HG02870 (cell line): Measurements from ENCODE around the gene DUSP3.

ENCODE experiments used
- ATAC-seq: cut with Tn5 transposase; IDR thresholded peaks from one replicate; pipeline ENCODE4 v1.9.1; 2021; ENCODE audit warnings: mild to moderate bottlenecking, moderate library complexity; ENCODE audit not compliant: unreplicated experiment

Gene DUSP3

GRCh38 chr17:43778337-43779144, at the start of gene DUSP3:
Gene DUSP3 (minus strand): TSS chr17:43778977. CDS start chr17:43778924, 53 bp downstream.
- ATAC-seq: peak; percentile 77

- no peak for ATAC-seq
Measured at GRCh38 chr17:43827596-43827995, 48.8 kb upstream of the DUSP3 start.

GRCh38 chr17:43826206-43826605, 47.4 kb upstream of the DUSP3 start:
- ATAC-seq: no peak

DNA sequence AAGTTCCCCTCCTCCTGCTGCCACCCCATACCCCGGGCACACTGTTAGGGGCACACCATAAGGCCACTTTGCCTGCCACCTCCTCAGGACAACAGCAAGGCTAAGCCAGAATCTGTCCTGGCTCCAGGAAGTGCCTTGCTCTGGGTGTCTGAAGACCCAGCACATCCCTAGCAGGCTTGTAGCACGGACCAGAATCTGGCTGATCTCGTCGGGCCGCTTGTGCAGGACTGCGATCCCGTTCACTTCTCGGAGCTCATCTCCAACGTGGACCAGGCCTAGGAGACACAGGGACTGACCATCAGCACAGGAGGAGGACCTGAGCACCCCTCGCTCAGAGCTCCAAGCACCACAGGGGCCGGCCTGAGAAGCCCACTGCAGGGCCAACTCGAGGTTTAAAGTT, 46.8 kb upstream of the DUSP3 start:
- ATAC-seq: no peak

- no peak for ATAC-seq
Measured at GRCh38 chr17:43823350-43824084, 44.7 kb upstream of the DUSP3 start.

DNA sequence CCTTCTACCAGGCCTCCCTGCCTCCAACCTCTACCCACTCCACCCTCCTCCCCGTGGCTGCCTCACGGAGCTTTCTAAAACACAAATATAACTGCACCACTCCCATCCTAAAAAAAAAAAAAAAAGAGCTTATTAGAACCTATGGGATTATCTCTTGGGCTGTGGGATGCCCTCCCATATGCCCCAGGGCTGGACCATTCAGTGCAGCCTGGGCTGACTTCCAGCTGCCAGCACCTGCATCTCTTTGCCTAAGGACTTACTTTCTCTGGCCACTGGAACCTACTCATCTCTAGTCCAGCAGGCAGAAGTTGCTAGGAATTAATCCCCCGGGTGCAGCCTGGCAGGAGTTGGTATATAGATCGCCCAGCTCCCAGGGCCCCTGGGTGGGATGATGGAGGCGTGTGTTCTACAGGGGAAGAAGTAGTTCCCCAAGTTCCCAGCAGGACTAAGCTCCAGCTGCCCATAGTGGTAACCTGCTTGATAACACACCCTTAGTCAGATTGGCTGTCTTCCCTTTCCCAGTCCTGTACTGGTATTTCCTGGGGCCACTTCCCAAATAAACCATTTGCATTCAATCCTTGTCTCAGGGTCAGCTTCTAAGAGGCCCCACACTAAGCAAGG, 43.9 kb upstream of the DUSP3 start:
- no peak for ATAC-seq

DNA sequence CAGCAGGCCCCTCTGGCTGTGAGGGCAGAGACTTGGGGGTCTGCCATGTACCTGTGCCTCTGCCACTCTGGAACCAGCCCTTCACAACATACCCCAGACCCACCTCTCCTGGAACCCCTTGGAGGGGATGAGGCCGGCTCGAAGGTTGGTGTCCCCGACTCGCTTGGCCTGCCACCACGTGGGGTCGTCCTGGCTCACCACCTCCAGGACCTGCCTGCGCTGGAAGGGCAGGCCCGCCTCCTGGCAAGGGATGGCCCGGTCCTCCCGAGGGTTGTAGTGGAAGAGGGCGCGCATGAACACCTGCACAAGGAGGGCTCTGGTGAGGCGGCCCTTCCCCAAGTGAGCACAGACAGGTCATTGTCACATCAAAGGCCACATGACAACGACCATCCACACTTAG, 42.0 kb upstream of the DUSP3 start:
- ATAC-seq: no peak

DNA sequence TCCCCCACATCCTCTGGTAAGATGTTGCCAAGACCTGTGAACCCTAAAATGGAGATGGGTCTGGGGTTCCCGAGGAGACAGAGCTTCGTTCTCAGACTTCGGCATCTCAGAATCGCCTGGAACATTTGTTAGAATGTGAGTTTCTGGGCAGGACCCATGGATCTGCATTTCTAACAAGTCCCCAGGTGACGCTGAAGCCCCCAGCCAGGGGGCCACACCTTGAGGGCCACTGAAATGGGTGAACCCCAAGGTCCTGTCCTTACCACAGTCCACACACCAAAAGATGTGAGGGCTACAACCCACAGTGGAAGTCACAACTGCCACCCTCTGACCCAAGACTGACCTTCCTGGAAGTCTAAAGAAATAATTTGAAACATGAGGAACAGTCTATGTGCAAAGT, 40.2 kb upstream of the DUSP3 start:
- no peak for ATAC-seq

DNA sequence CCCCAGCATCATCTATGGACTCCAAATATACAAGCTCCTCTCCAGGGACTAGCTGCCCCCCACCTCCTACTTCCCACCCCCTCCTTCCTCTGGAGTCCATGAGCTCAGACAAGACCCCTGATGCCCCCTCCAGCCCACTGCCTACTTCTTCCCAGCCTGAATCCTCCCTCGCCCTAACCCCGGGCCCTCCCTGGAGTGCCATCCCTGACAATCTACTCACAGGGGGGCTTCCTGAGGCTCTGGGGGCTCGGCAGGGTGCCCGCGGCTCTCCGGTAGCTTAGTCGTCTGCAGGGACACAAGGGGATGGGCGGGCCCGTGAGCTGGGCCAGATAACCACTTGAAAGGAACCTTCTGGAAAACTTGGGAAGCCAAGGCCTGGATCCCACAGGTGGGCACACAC, 39.0 kb upstream of the DUSP3 start:
- no peak for ATAC-seq

GRCh38 chr17:43816336-43817320, 37.9 kb upstream of the DUSP3 start:
- no peak for ATAC-seq

- ATAC-seq: no peak
Measured at GRCh38 chr17:43814714-43815113, 35.9 kb upstream of the DUSP3 start.

GRCh38 chr17:43814026-43814425, 35.2 kb upstream of the DUSP3 start:
- ATAC-seq: no peak

GRCh38 chr17:43813386-43813785, 34.6 kb upstream of the DUSP3 start:
- ATAC-seq: no peak

GRCh38 chr17:43812396-43813265, 33.9 kb upstream of the DUSP3 start:
- no peak for ATAC-seq

DNA sequence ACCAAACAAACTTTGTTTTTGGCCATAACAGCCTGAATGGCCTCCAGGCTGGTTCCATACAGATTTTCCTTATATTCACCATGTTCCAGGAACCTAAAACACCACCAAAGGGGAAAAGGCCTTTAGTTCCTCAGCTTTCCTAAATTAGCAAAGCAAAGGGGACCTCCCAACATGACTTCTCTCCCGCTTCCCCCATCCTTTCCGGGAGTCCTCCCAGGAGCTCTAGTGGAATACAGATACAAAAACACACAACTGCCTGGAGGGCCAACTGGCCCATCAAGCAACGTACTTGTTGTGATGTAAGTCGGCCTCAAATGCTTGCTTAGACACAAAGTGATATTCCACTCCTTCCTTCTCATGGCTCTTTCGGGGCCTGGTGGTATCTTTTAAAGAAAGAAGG, 32.0 kb upstream of the DUSP3 start:
- ATAC-seq: no peak

DNA sequence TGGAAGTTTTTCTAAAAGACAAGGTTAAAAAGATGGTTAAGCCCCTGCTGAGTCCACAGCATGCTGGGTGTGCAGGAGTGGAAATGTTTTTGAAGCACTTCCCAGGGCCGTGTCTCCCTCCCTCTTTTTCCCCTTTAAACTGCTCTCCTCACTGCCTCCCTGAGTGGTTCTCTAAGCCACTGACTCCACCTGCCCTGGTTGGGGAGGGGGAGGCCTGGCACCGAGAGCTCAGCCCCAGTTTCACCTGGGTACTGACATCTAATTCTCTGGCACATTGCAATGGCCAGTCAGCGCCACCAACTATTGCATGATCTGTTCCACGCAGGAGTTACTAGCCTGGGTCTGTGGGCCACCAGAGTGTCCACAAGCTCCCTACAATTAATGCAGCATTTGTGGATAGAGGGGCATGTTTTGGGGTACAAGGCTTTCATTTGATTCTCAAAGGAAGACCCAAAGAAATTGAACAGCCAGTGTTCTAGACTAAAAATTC, 31.5 kb upstream of the DUSP3 start:
- no peak for ATAC-seq

- no peak for ATAC-seq
Measured at GRCh38 chr17:43809121-43809520, 30.3 kb upstream of the DUSP3 start.

DNA sequence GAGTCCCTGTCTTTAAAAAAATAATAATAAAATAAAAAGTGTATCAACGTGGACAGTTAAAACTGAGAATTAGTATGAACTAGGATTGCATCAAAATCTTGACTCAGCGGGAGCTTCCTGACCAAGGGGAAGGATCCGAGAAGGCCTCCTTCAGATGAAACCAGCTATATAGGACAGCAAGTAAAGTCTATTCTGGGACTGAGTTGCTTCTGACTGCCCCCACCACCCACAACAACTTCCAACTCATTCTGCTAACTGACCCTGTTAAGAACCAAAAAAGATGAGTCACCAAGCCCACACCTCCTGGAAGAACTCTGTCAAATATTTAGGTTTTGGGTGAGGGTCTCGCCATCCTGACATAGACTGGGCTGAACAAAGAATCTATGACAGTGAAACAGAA, 29.3 kb upstream of the DUSP3 start:
- no peak for ATAC-seq

DNA sequence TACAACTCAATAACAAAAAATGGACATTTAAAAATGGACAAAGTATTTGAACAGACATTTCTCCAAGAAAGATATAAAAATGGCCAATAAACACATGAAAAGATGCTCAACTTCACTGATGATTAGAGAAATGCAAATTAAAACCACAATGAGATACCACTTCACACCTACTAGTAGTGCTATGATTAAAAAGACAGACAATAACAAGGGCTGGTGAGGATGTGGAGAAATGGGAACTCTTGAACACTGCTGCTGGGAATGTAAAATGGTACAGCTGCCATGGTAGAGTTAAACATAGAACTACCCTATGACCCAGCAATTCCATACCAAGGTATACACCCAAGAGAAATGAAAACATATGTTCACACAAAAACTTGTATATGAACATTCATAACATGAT, 26.3 kb upstream of the DUSP3 start:
- no peak for ATAC-seq

DNA sequence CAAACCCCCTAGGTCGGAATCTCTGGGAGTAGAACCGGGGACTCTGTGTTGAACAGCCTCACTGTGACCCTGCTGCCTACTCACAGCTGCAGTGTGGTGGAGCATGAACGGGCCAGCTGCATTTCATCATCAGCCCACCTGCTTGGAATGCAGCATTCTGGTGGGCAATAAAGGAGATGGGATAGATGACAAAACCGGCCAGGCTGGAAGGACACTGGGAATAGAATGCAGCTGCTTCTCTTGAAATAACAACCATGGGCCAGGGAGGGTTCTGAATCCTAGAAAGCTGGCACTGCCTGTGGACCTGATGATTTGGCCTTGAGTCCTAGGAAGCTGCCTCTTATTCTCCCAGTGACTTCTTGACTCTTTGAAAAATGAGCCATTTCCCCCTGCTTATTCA, 25.0 kb upstream of the DUSP3 start:
- no peak for ATAC-seq
